Adrenal gland (tissue), 12 donors: Measurements from ENCODE around the gene HIP1. TPM values are rescaled to one million over a fixed set of nuclear protein-coding genes. Genes with fewer than 3 reads are reported as not detected.
"Not testable (repeated sequence)": the region's sequence is repeated elsewhere in the genome, so short reads cannot be mapped to it uniquely, and the experiment has no call there.

Source experiments
- DNase-seq, 7 donors: peaks; one replicate each; pipeline ENCODE4 v3.0.0-alpha.2; 2019 to 2020
- H3K27ac ChIP-seq, 5 donors: fragments of 200-600 bp; sonication (generic) in 4 of 5; 1 replicate in 3 of 5; 2 replicates in 2 of 5; pipeline versions ENCODE4 v1.5.1 to v1.8.0; 2016 to 2020; ENCODE audit warnings: mild to moderate bottlenecking in 1 of 5
- H3K27me3 ChIP-seq: fragments of 200-600 bp; 2 replicates; pipeline ENCODE4 v1.8.0; 2021
- H3K36me3 ChIP-seq, 2 donors: fragments of 200-600 bp; replicated peaks in 1 of 2; 1 replicate in 1 of 2; 2 replicates in 1 of 2; pipeline versions ENCODE4 v1.5.1 to v1.8.0; 2018 to 2022
- H3K4me1 ChIP-seq, 2 donors: fragments of 200-600 bp; replicated peaks in 1 of 2; 1 replicate in 1 of 2; 2 replicates in 1 of 2; pipeline versions ENCODE4 v1.5.1 to v1.8.0; 2018 to 2021
- H3K4me3 ChIP-seq, 4 donors: fragments of 200-600 bp; sonication (generic) in 3 of 4; one replicate each; pipeline ENCODE4 v1.5.1; 2016 to 2018
- H3K9me3 ChIP-seq, 3 donors: fragments of 200-600 bp; sonication (generic) in 1 of 3; replicated peaks in 1 of 3; 1 replicate in 2 of 3; 2 replicates in 1 of 3; pipeline versions ENCODE4 v1.5.1 to v1.8.0; 2016 to 2021
- POLR2A ChIP-seq, 2 donors: fragments of 450-650 bp; IDR thresholded peaks; one replicate each; pipeline ENCODE4 v1.6.1; 2017; ENCODE audit warnings: antibody characterized with exemption in 2 of 2, mild to moderate bottlenecking in 2 of 2, moderate library complexity in 1 of 2
- WGBS, 4 donors: extraction: QIAGEN DNeasy Blood & Tissue Kit in 2 of 4; methylation state at CpG; one replicate each; pipeline versions ENCODE4 v1.1.5 to v1.1.7; 2013 to 2017; 5-methylcytosine and 5-hydroxymethylcytosine counted together
- intact Hi-C, 2 donors: fragments of 100-400 bp; cut with DNase I; formaldehyde crosslinking; loops; one replicate each; pipeline versions ENCODE4 v1.14.1 to v1.15.0; 2022 to 2023
- polyA plus RNA-seq, 3 donors: library from polyadenylated mRNA; stranded (reverse); fragments of 200-250 nt in 2 of 3; fragments of 350-450 nt in 1 of 3; fragmentation: Illumina TruSeq in 1 of 3; extraction: RNeasy Lipid Tissue Mini Kit (QIAGEN cat#74804) in 1 of 3; gene quantifications; one replicate each; pipeline ENCODE4 v1.2.3, GENCODE V29; 2013 to 2014
- total RNA-seq, 9 donors: library from RNA; depleted of rRNA in 4 of 9; stranded (reverse); fragments of >200 nt in 4 of 9; fragments of 120-200 nt in 1 of 9; fragmentation: NEBNext Ultra II Directional in 1 of 9; extraction: Animal tissue kit (Norgen Biotek cat#: 25700) in 1 of 9; gene quantifications; one replicate each; pipeline versions ENCODE4 v1.1.0 to v1.2.4, GENCODE V29; 2013 to 2023
- TF ChIP-seq, protein P1 (sequence below), 6 experiments: fragments of 450-650 bp in 4 of 6; fragments of 200-600 bp in 2 of 6; sonication (generic) in 1 of 6; IDR thresholded peaks; 1 replicate in 5 of 6; 2 replicates in 1 of 6; pipeline versions ENCODE4 v1.5.1 to v1.8.0; 2016 to 2021; ENCODE audit warnings: antibody characterized with exemption in 6 of 6, mild to moderate bottlenecking in 2 of 6, moderate library complexity in 1 of 6
- donor health status: healthy with polysubstance abuse.
- donor health status: Bipolar disorder and iron deficiency.
- donor health status: DM: yes; HTN: yes; CAD: no.
- donor health status: DM: no; HTN: no; CAD: no.
- donor health status: DM: no; HTN: no; CAD: no.
- donor health status: DM: yes; HTN: yes; CAD: no.

The HIP1 gene
- total and polyA plus RNA-seq, 12 donors, result 5.9 to 48.9 (median 32.8) TPM

- H3K27ac ChIP-seq, result no peak overlapping the region
- no peak for DNase-seq
- intact Hi-C loops, result no loop called here
- no peak overlapping the region for H3K4me3 ChIP-seq
- WGBS, 4 donors, result 62 to 72% (median 69%) methylated on average over 6 of the region's 6 CpGs
- TF ChIP-seq, protein P1, sequence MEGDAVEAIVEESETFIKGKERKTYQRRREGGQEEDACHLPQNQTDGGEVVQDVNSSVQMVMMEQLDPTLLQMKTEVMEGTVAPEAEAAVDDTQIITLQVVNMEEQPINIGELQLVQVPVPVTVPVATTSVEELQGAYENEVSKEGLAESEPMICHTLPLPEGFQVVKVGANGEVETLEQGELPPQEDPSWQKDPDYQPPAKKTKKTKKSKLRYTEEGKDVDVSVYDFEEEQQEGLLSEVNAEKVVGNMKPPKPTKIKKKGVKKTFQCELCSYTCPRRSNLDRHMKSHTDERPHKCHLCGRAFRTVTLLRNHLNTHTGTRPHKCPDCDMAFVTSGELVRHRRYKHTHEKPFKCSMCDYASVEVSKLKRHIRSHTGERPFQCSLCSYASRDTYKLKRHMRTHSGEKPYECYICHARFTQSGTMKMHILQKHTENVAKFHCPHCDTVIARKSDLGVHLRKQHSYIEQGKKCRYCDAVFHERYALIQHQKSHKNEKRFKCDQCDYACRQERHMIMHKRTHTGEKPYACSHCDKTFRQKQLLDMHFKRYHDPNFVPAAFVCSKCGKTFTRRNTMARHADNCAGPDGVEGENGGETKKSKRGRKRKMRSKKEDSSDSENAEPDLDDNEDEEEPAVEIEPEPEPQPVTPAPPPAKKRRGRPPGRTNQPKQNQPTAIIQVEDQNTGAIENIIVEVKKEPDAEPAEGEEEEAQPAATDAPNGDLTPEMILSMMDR (IDR thresholded peaks at IDR 0.05), result no peak
- TF ChIP-seq POLR2A (IDR thresholded peaks at IDR 0.05), result no peak
- H3K36me3 ChIP-seq, result no peaks in the 10 kb centered on the region
- H3K4me1 ChIP-seq, result no peaks in the 10 kb centered on the region
- H3K27me3 ChIP-seq, result no peaks in the 10 kb centered on the region
- no peaks in the 10 kb centered on the region for H3K9me3 ChIP-seq
These were observed 43.9 kb downstream of the HIP1 start for GRCh38 chr7:75694638-75695399.

DNA sequence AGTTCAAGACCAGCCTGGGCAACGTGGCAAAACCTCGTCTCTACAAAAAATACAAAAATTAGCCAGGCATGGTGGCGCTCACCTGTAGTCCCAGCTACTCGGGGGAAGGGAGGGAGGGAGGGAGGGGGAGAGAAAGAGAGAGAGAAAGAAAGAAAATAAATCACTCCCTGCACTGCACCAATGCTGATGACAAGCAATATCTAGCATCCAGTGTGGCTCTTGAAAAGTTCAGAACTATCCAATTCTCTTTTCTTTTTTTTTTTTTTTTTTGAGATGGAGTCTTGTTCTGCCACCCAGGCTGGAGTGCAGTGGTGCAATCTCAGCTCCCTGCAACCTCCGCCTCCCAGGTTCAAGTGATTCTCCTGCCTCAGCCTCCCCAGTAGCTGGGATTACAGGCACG, 45.1 kb downstream of the HIP1 start:
- DNase-seq, intact Hi-C loops, H3K9me3 ChIP-seq, H3K36me3 ChIP-seq, H3K27me3 ChIP-seq, H3K27ac ChIP-seq, H3K4me3 ChIP-seq, H3K4me1 ChIP-seq: not testable (repeated sequence)
- 89 to 93% (median 90%) methylated on average over 6 of the region's 6 CpGs for WGBS, 4 donors

- Histone ChIP-seq H3K4me1 (no peaks in the 10 kb centered on the region), H3K4me3 (no peak overlapping the region), H3K9me3 (no peaks in the 10 kb centered on the region), H3K27ac (no peak overlapping the region), H3K36me3 (no peaks in the 10 kb centered on the region), H3K27me3 (no peaks in the 10 kb centered on the region)
- intact Hi-C loops, result no loop called here
- WGBS, 4 donors, result 90 to 94% (median 90%) methylated on average over 4 of the region's 4 CpGs
- TF ChIP-seq, protein P1 (IDR thresholded peaks at IDR 0.05), result no peak
- no peak for TF ChIP-seq POLR2A (IDR thresholded peaks at IDR 0.05)
- no peak for DNase-seq
These were observed 46.8 kb downstream of the HIP1 start for GRCh38 chr7:75691793-75692543.

DNA sequence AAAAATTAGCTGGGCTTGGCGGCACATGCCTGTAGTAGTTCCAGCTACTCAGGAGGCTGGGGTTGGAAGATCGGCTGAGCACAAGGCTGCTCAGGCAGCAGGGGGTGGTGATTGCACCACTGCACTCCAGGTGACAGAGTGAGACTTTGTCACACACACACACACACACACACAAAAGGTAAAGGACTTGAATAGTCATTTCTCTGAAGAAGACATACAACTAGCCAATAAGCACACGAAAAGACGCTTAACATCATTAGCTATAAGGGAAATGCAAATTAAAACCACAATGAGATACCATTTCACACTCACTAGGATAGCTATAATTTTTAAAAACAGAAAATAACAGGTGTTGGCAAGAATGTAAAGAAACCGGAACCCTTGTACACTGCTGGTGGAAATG, 48.6 kb downstream of the HIP1 start:
- TF ChIP-seq, protein P1 (IDR thresholded peaks at IDR 0.05), result no peak
- no peak for TF ChIP-seq POLR2A (IDR thresholded peaks at IDR 0.05)
- no peaks in the 10 kb centered on the region for H3K36me3 ChIP-seq
- H3K4me1 ChIP-seq, result no peaks in the 10 kb centered on the region
- no peak for DNase-seq
- intact Hi-C loops, result no loop called here
- no peak overlapping the region for H3K4me3 ChIP-seq
- no peak overlapping the region for H3K27ac ChIP-seq
- no peaks in the 10 kb centered on the region for H3K9me3 ChIP-seq
- 89 to 94% (median 90%) methylated on average over 5 of the region's 5 CpGs for WGBS, 4 donors
- no peaks in the 10 kb centered on the region for H3K27me3 ChIP-seq
